Measurements from ENCODE around the gene TMX3.

TMX3 gene

DNA sequence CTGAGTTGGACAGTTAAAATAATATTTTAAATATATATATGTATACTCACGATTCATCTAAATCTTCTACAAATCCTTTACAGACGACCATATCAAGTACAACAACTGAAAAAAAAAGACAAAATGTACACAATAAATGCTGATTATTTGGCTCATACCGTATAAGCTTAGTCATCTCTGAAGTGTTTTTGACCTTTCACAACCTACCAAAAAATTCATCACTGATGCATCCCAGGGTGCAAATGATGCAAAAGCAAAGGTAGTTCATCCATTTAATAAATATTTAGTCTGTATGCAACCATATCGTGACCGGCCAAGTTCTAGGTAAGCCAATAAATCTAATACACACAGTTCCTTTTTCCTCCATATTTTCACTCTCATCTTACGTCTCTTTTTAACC lies 1.1 kb downstream of the TMX3 start:
- peak overlapping the region; percentile 92 for H3K4me3 ChIP-seq (ENCODE audit: low read depth, low read length)

GRCh38 chr18:68713131-68713530 lies 1.8 kb downstream of the TMX3 start:
- no peak overlapping the region for H3K4me3 ChIP-seq (ENCODE audit: low read depth, low read length)

GRCh38 chr18:68707646-68708045 lies 7.3 kb downstream of the TMX3 start:
- no peak overlapping the region for H3K4me3 ChIP-seq (ENCODE audit: low read depth, low read length)

DNA sequence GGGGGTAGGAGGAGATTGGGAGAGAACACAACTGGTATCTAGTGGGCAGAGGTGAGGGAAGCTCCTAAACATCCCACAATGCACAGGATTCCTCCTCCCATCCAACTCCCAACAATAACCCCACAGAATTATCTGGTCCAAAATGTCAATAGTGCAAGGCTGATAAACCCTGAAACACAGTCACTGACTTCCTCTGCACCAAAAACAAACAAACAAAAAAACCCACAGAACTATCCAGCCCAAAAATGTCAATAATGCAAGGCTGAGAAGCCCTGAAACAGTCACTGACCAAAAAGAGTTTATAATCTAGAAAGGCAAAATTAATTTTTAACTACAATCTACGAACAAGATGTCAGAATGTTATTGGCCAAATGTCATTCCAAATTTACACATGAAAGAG lies 9.8 kb downstream of the TMX3 start:
- H3K4me3 ChIP-seq (ENCODE audit: low read depth, low read length) = no peak overlapping the region

- H3K4me3 ChIP-seq (ENCODE audit: low read depth, low read length) = no peak overlapping the region
Observed at GRCh38 chr18:68703326-68703725, 11.6 kb downstream of the TMX3 start.

DNA sequence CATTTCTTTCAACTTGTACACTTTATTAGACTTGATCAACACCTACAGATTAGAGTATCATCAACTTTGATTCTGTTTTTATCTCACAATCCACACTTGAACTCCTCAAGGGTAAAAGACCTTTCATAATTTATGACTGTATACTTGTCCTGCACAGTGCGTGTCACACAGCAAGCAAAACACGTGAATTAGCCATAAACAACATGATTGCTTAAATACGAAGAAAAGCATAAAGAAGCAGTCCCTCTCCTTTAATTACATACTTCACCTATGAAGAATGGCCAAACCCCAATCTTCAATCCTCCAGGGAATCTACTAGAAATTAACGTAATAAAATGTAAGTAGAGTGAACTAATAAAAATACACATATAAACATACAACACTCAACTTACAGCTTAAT lies 13.6 kb downstream of the TMX3 start:
- H3K4me3 ChIP-seq (ENCODE audit: low read depth, low read length) = no peak overlapping the region

- no peak overlapping the region for H3K4me3 ChIP-seq (ENCODE audit: low read depth, low read length)
Observed at GRCh38 chr18:68699043-68699442, 15.9 kb downstream of the TMX3 start.

DNA sequence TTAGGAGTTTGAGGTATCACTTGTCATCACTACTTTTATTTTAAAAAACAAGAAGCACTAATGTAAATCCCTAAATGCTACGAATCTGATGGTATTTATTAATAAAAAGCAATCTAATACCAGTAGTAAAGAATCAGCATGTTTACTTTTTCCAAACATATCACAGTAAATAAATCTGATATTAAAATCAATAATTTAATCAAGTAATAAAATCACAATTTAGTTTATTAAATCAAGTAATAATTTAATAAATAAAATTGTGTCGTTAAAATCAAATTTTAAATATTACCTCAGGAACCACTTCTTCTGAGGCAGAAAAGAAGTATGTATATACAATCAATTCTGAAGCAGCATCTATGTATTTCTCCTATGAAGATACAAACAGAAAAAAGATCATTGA lies 18.0 kb downstream of the TMX3 start:
- no peak overlapping the region for H3K4me3 ChIP-seq (ENCODE audit: low read depth, low read length)

GRCh38 chr18:68694316-68694715 lies 20.6 kb downstream of the TMX3 start:
- no peak overlapping the region for H3K4me3 ChIP-seq (ENCODE audit: low read depth, low read length)

DNA sequence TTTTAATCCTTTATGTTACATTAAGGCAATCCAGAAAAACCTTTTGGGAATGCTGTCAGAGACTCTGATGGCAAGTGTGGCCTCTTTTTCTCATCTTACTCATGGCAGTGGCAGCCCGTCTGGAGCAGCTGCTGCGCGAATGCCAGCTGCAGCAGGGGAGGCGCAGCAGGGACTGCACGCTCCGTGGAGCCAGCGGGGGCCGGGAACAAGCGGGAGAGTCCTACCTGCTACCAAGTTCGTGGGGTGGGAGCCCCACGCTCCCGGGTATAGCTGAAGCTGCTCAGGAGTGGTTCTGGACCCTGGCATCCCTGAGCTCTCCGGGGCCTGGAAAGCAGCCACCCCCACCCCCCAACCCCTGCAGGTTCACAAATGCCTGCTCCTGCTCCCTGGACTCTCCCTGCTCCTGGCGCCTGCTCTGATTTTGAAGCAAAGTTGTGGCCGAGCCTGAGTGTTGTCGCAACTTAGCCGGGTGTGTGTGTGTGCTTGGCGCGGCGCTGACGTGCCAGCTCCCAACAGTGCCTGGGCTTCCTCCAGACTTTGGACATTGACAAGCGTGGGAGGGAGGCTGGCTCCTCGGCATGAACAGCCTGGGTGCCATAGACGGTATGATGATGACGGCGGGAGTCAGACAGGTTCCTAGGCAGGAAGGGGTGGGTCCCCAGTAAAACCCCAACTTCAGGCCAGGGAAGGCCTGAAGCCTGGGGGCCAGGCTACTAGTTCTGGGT lies 21.7 kb downstream of the TMX3 start:
- H3K4me3 ChIP-seq (ENCODE audit: low read depth, low read length) = no peak overlapping the region

GRCh38 chr18:68679528-68679927 lies 35.4 kb downstream of the TMX3 start:
- no peak overlapping the region for H3K4me3 ChIP-seq (ENCODE audit: low read depth, low read length)

GRCh38 chr18:68676913-68677312 lies 38.0 kb downstream of the TMX3 start:
- no peak overlapping the region for H3K4me3 ChIP-seq (ENCODE audit: low read depth, low read length)

- no peak overlapping the region for H3K4me3 ChIP-seq (ENCODE audit: low read depth, low read length)
Observed at GRCh38 chr18:68667121-68667520, 47.8 kb downstream of the TMX3 start.

- no peak overlapping the region for H3K4me3 ChIP-seq (ENCODE audit: low read depth, low read length)
Observed at GRCh38 chr18:68666381-68666780, 48.5 kb downstream of the TMX3 start.

- no peak overlapping the region for H3K4me3 ChIP-seq (ENCODE audit: low read depth, low read length)
Observed at GRCh38 chr18:68665628-68666027, 49.3 kb downstream of the TMX3 start.

DNA sequence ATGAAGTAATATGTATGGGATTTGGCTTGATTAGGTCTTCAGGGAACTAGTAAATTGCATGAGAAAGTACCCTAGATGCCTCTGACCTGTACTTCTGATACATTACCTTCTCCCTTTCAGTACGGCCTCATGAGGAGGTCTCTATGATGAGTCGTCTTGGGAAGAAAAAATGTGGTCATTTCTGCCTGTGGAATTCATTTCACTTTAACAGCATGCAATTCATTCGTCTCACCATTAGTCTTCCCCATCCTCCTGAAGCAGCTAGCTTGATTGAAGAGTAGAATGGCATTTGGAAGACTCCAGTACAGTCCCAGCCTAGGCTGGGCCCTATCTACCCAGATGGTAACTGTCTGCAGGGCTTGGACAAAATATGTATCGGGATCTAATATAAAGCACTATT lies 52.2 kb downstream of the TMX3 start:
- no peak overlapping the region for H3K4me3 ChIP-seq (ENCODE audit: low read depth, low read length)

GRCh38 chr18:68660354-68661183 lies 54.3 kb downstream of the TMX3 start:
- H3K4me3 ChIP-seq (ENCODE audit: low read depth, low read length) = no peak overlapping the region

GRCh38 chr18:68648191-68648590 lies 66.7 kb downstream of the TMX3 start:
- no peak overlapping the region for H3K4me3 ChIP-seq (ENCODE audit: low read depth, low read length)

DNA sequence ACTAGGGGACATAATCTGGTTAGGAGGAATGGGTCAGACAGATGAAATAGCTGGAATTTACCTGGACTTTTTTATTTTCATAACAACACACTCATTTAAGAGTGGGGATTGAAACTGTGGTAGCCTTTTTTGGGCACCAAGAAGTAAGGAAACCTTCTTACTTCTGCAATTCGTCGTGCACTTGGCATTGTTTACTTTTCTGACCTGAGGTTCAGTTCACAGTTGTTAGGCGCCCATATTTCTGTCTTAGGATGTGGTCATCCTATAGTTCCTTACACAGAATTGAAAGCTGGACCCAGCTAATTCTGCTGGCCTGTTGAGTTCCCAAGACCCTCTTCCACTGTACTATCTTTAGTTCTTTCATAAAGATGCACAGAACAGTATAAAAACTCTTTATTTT lies 72.9 kb downstream of the TMX3 start:
- H3K4me3 ChIP-seq (ENCODE audit: low read depth, low read length) = no peak overlapping the region

DNA sequence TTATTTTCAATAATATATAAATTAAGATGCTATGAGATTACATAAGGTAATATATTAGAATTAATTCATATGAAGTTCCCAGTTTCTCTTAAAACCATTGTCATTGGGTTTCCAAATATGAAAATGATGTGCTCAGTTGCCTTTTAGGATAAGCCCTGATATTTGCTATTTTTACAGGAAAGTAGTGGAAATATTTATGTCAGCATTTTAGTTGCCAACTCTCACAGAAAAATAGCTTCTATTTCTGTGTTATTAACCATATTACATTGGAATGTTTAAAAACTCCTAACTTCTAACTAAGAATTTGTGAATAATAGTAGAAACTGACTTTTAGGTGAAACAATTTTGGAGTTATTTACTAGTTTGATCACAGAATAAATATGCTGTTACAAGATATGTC lies 74.0 kb downstream of the TMX3 start:
- no peak overlapping the region for H3K4me3 ChIP-seq (ENCODE audit: low read depth, low read length)

- no peak overlapping the region for H3K4me3 ChIP-seq (ENCODE audit: low read depth, low read length)
Observed at GRCh38 chr18:68638613-68639012, 76.3 kb downstream of the TMX3 start.

DNA sequence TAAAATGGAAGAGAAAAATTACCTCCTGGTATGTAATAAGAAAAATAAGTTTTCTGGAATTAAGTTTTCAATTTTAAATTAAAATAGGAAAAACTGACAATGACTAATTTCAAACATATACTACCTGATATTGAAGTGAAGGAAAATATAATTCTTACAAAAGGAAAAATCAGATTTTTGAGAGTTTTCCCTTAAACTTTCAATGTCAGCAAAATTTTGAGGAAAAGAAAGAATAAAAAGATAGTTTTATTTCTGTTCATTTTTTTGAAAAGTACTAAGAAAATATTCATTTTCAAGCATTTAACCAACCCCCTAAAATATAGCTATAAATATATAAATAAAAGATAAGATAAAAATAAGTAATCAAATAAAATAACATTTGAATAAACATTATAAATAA lies 87.1 kb downstream of the TMX3 start:
- H3K4me3 ChIP-seq (ENCODE audit: low read depth, low read length) = no peak overlapping the region

All from iPS-11a (cell line).